Activated CD4-positive, CD25-positive, alpha-beta regulatory T cell treated with anti-CD3 and anti-CD28 coated beads, Interleukin-2, amount 50 U/mL, for 16 hours (primary cell): ENCODE data around the gene GRK4.
"Not testable (repeated sequence)": the region's sequence is repeated elsewhere in the genome, so short reads cannot be mapped to it uniquely, and the experiment has no call there.

Experiments used
- DNase-seq: peaks from one replicate; pipeline ENCODE4 v3.0.0-alpha.2; 2020; ENCODE audit warnings: low read depth, low spot score

The GRK4 gene

GRCh38 chr4:2930758-2931511, 32.4 kb upstream of the GRK4 start:
- no peak for DNase-seq

GRCh38 chr4:2931512-2932301, 31.7 kb upstream of the GRK4 start:
- DNase-seq: no peak

- no peak for DNase-seq
These were observed 30.9 kb upstream of the GRK4 start for GRCh38 chr4:2932321-2932950.

GRCh38 chr4:2932951-2933565, 30.3 kb upstream of the GRK4 start:
- no peak for DNase-seq

GRCh38 chr4:2933566-2934076, 29.8 kb upstream of the GRK4 start:
- no peak for DNase-seq

GRCh38 chr4:2934077-2934812, 29.1 kb upstream of the GRK4 start:
- DNase-seq: no peak

- DNase-seq: peak; percentile 86
These were observed 28.3 kb upstream of the GRK4 start for GRCh38 chr4:2934813-2935761.

GRCh38 chr4:2935762-2936743, 27.3 kb upstream of the GRK4 start:
- peak; percentile 52 for DNase-seq

- no peak for DNase-seq
These were observed 26.6 kb upstream of the GRK4 start for GRCh38 chr4:2936773-2937145.

GRCh38 chr4:2937146-2937857, 26.1 kb upstream of the GRK4 start:
- DNase-seq: no peak

GRCh38 chr4:2937986-2938385, 25.4 kb upstream of the GRK4 start:
- DNase-seq: no peak

- DNase-seq: not testable (repeated sequence)
These were observed 25.0 kb upstream of the GRK4 start for GRCh38 chr4:2938411-2938810.

- DNase-seq: no peak
These were observed 24.5 kb upstream of the GRK4 start for GRCh38 chr4:2938906-2939305.

GRCh38 chr4:2939383-2940243, 23.8 kb upstream of the GRK4 start:
- no peak for DNase-seq

- DNase-seq: no peak
These were observed 22.9 kb upstream of the GRK4 start for GRCh38 chr4:2940267-2941137.
